Measurements from ENCODE around the gene RNF32. TPM values are rescaled to one million over a fixed set of nuclear protein-coding genes. Genes with fewer than 3 reads are reported as not detected.

RNF32 gene
- total RNA-seq, 4 donors from 2014 or later = 0.85 TPM; not detected in 3

DNA sequence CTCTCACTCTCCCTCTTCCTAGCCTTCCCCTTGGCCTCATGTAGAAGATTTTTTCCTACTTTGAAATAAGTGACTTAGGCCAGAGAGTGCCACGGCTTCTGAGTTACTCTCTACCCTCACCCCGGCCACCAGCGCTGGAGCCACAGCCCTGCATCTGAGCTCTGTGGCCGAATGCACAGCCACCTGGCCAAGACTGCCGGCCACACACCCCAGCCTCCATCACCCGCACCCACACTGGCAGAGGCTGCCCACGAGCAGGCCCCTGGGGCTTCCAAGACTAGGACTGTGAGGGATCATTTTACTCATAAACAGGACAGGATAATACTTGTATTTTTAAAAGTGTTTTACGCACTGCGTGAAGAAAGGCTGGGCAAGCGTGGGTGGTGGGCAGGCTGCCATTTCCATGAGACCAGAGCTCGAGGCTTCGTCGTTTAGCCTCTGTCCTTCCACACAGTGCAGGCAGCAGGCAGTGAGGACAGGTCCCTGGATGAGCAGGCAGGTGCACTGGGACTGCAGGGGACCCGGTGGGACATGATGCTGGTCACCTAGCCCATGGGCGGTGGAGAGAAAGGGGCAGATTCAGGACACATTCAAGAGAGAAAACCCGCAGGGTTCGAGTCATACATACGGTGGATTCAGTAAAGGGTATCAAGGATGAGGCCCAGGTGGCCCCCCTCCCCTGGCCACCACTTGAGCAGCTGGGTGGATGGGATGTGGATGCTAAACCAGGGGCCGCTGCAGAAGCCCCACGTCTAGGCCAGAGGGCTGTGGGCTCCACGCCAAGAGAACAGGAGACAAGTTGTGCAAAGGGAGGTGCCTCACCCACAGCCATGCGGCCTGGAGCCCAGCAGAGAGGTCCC is 35.5 kb upstream of the RNF32 start:
- Histone ChIP-seq H3K27ac (no peak overlapping the region), H3K27me3 (peaks cover 5 to 21% (median 11%) of the 10 kb centered on the region in 3 donors), H3K4me3 (no peak overlapping the region), H3K4me1 (no peaks in the 10 kb centered on the region), H3K36me3 (no peaks in the 10 kb centered on the region), H3K9me3 (no peaks in the 10 kb centered on the region)
- ATAC-seq (no peak), DNase-seq (no peak)
- intact Hi-C loops (cut with DNase I; ENCODE audit: low total_unique reads) (no loop called here), in situ Hi-C loops (cut with MboI; ENCODE audit: low sequenced_read_pairs in 4 of 4) (no loop called here)
- TF ChIP-seq, protein P1, sequence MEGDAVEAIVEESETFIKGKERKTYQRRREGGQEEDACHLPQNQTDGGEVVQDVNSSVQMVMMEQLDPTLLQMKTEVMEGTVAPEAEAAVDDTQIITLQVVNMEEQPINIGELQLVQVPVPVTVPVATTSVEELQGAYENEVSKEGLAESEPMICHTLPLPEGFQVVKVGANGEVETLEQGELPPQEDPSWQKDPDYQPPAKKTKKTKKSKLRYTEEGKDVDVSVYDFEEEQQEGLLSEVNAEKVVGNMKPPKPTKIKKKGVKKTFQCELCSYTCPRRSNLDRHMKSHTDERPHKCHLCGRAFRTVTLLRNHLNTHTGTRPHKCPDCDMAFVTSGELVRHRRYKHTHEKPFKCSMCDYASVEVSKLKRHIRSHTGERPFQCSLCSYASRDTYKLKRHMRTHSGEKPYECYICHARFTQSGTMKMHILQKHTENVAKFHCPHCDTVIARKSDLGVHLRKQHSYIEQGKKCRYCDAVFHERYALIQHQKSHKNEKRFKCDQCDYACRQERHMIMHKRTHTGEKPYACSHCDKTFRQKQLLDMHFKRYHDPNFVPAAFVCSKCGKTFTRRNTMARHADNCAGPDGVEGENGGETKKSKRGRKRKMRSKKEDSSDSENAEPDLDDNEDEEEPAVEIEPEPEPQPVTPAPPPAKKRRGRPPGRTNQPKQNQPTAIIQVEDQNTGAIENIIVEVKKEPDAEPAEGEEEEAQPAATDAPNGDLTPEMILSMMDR (IDR thresholded peaks at IDR 0.05 in 4 of 5, conservative IDR thresholded peaks at IDR 0.05 in 1 of 5) = no peak
- TF ChIP-seq POLR2A (IDR thresholded peaks at IDR 0.05) = no peak

DNA sequence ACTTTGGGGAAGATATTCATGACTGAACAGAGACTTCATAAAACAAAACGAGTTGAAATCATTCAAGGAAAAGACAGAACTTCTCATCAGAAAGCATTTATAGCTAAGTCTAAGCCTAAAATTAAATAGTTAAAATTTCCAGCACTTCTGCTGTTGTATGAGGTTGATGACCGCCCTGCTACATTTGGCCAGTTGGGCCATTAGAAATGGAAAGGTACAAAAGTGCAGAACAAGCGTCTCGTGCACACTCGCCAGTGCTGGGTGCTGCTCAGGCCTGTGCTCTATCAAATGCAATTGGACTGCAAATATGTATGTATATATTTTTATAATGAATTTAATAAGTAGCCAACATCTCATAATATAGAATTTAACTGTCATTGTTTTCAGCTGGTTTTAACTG is 34.4 kb upstream of the RNF32 start:
- H3K9me3 ChIP-seq = no peaks in the 10 kb centered on the region
- no peaks in the 10 kb centered on the region for H3K36me3 ChIP-seq
- intact Hi-C loops (cut with DNase I; ENCODE audit: low total_unique reads) (no loop called here), in situ Hi-C loops (cut with MboI; ENCODE audit: low sequenced_read_pairs in 4 of 4) (no loop called here)
- ATAC-seq = no peak
- H3K27me3 ChIP-seq = peaks cover 5 to 21% (median 11%) of the 10 kb centered on the region in 3 donors
- DNase-seq = no peak
- TF ChIP-seq POLR2A (IDR thresholded peaks at IDR 0.05) = no peak
- TF ChIP-seq, protein P1 (IDR thresholded peaks at IDR 0.05 in 4 of 5, conservative IDR thresholded peaks at IDR 0.05 in 1 of 5) = no peak
- H3K27ac ChIP-seq = no peak overlapping the region
- no peak overlapping the region for H3K4me3 ChIP-seq
- H3K4me1 ChIP-seq = no peaks in the 10 kb centered on the region

DNA sequence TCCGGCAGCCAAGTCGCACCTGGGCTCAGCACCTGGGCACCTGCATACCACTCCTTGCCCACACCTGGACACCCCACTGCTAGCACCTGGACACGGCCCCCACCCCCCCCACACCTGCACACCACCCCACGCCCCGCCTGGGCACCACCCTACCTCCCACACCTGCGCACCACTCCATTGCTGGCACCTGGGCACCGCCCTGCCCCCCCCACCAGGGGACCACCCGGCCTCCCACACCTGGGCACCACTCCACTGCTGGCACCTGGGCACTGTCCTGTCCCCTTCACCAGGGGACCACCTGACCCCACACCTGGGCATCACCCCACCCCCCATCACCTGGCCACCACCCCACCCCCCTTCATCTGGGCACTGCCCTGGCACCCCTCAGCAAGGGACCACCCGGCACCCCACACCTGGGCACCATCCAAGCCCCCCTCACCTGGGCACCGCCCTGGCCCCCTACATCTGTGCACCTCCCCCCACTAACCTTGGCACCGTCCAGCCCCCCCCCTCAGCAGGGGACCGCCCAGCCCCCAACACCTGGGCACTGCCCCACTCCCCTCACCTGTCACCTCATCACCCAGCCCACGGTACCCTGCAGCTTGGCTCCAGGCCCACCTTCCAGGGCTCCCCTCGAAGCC is 33.8 kb upstream of the RNF32 start:
- DNase-seq (no peak), ATAC-seq (no peak)
- intact Hi-C loops (cut with DNase I; ENCODE audit: low total_unique reads) (no loop called here), in situ Hi-C loops (cut with MboI; ENCODE audit: low sequenced_read_pairs in 4 of 4) (no loop called here)
- Histone ChIP-seq H3K4me3 (no peak overlapping the region), H3K27ac (no peak overlapping the region), H3K27me3 (peaks cover 5 to 21% (median 11%) of the 10 kb centered on the region in 3 donors), H3K9me3 (no peaks in the 10 kb centered on the region), H3K4me1 (no peaks in the 10 kb centered on the region), H3K36me3 (no peaks in the 10 kb centered on the region)
- no peak for TF ChIP-seq POLR2A (IDR thresholded peaks at IDR 0.05)
- TF ChIP-seq, protein P1 (IDR thresholded peaks at IDR 0.05 in 4 of 5, conservative IDR thresholded peaks at IDR 0.05 in 1 of 5) = no peak

DNA sequence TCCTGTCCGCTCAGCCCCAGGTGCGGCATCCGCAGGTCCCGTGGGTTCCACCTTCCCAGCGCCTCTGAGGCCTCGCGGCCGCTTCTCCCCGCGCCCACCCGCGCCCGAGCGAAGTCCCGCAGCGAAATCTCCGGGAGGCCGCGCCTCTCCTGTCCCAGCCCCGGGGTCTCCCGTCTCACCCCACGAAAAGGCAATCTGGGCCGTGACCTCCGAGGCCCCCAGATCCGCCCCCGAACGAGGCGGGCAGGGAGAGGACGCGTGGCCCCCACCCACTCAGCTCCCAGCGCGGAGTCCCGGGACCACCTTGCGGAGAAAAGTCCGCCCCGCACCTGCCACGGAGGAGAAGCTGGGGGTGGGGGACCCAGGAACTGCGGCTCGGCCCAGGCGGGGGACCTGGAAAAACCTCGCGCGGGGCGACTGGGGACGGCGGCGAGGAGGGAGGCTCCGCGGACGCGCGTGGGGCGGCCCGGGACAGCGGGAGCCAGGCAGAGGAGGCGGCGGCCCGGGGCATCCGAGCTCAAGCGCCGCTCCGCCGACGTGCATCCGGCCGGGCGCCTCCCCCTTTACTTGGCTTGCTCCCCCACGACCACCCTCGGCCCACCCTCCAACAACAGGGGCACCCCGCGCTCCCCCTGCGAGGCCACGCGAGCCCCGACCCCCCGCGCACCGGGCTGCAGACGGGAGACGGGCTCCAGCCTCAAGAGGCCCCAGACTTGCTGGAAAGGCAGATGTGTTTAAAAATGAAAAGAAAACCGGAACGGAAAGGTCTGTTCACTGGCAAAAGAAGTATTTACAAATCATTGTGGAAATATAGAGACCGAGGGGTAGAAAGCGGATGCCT is 33.0 kb upstream of the RNF32 start:
- H3K36me3 ChIP-seq = no peaks in the 10 kb centered on the region
- in situ Hi-C loops (cut with MboI; ENCODE audit: low sequenced_read_pairs in 4 of 4) = no loop called here

More for the DNA sequence above, 33.0 kb upstream of the RNF32 start:
- H3K4me3 ChIP-seq = peak overlapping the region; percentile 28 to 51 (median 42)
- H3K4me1 ChIP-seq = no peaks in the 10 kb centered on the region
- H3K9me3 ChIP-seq = no peaks in the 10 kb centered on the region
- intact Hi-C loops (cut with DNase I; ENCODE audit: low total_unique reads) = no loop called here
- DNase-seq (no peak), ATAC-seq (no peak)
- peaks cover 5 to 21% (median 11%) of the 10 kb centered on the region in 3 donors for H3K27me3 ChIP-seq
- TF ChIP-seq POLR2A (IDR thresholded peaks at IDR 0.05) = no peak
- TF ChIP-seq, protein P1 (IDR thresholded peaks at IDR 0.05 in 4 of 5, conservative IDR thresholded peaks at IDR 0.05 in 1 of 5) = no peak
- H3K27ac ChIP-seq = no peak overlapping the region
